Measurements from ENCODE around the gene MGRN1.

MGRN1 gene

DNA sequence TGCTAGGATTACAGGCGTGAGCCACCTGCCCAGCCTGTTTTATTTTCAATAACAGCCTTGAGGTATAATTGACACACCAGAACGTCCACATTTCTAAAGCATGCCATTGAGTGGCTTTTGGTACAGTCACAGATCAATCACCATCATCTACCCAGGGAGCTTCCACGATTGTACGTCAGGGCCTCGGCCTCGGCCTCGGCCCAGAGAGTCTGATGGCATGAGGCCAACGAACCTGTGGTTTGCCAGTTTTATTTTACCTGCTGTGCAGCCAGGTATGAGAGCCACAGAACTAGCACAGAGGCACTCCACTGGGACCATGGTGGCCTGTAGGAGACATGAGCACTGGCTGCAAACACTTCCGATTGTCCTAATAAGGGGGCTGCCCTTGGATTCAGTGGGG lies 18.3 kb upstream of the MGRN1 start:
- no peak for DNase-seq

GRCh38 chr16:4607841-4608703 lies 16.6 kb upstream of the MGRN1 start:
- DNase-seq: no peak

GRCh38 chr16:4608704-4608980 lies 16.0 kb upstream of the MGRN1 start:
- DNase-seq: no peak

- no peak for DNase-seq
These were observed 15.2 kb upstream of the MGRN1 start for GRCh38 chr16:4609200-4610010.

DNA sequence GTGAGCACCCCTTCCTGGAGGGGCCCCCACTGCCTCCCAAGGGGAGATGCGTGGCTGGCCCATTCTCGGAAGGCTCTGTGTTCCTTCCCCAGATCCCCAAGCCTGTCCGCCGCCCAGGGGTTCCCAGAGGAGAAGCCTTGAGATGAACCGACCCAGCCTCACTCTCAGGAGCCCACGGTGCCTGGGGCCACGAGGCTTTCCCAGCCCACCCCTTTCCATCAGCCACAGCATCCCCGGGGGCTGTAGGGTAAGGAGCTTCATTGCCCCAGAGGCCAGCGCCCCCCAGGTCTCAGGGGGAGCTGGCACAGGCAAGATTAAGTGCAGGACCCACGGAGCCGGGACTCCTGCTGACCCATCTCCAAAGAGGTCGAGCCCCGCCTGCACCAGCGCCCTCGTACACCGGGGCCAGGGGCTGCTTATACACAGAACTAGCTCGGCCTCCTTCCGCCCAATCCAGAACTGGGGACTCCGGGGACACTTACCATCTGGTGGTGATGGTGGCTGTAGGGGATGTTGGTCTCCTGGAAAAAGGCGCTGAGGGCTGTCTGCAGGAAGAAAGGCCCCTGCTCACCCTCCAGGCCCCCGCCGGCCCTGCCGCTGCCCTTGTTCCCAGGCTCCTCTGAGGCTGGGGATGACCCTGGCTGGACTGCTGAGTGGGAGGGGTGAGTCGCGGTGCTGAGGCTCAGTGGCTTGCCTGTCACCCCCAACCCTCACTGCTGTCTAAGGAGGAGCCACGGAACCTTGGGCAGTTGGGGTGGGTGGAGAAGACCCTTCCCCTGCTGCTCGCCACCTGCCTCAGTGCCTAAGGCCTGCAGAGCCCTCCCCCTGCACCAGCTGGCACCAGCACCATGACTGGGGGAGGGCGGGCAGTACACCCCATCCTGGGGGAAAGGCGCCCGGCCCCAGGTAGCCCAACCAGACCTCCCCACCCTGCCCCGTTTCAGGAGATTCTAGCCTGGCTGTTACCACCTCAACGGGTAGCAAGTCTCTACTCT lies 14.3 kb upstream of the MGRN1 start:
- DNase-seq: no peak

DNA sequence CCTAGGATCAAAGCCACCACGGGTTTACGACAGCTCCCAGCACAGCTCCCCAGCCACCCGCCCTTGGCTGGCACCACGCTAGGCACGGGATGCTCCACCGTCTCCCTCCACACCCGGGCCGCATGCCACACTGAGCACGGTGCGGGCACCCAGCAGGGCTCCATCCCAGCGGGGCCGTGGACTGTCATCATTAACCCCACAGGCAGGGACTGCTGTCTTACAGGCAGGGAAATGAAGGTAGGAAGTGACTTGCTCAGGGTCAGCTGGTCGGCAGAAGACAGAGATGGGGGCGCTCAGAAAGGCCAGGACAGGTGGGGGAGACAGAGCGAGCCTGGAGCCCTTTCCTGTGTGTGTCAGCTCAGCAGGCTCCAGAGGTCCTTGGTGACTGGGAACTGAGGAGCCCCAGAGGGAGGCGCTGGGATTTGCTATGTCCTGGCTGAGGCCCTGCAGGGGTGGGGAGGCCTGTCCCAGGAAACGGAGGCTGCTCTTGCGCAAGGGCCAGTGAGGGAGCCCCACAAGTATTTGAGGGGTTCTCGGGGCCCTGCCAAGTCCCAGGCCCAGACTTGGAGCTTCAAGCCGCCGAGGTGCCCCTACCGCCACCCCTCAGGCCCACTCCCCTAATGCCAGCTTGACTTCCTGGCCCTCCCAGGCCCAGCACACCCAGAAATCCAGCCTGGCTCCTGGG lies 13.1 kb upstream of the MGRN1 start:
- DNase-seq: no peak

GRCh38 chr16:4612474-4612931 lies 12.1 kb upstream of the MGRN1 start:
- DNase-seq: no peak

DNA sequence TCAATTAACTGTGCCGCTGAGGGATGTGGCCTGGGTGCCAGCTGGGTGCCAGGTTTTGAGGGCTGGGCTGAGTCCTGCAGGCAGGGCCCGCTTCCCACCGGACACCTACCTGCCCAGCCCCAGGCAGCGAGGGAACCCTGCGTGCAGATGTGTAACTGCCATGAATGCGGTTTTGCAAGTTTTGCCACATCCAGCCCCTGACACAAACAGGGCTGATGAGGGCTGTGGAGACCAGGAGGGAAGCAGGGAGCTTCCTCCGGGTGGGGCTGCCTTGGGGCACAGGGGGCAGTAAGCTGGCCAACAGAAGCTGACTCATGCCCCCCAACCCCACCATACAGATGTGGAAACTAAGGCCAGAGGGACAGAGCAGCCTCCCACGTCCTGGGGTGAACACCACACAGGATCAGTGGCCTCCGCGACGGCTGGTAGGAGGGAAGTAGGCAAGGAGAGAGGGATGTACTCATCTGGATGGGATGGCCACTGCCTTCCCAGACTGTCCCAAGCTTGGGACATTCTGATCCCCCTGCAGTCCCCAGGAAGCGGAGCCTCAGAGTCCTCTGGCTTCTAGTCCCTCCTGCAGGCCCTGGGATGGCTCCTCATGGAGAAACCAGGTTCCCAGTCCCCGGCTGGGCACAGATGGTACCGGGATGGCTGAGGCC lies 11.5 kb upstream of the MGRN1 start:
- DNase-seq: no peak

DNA sequence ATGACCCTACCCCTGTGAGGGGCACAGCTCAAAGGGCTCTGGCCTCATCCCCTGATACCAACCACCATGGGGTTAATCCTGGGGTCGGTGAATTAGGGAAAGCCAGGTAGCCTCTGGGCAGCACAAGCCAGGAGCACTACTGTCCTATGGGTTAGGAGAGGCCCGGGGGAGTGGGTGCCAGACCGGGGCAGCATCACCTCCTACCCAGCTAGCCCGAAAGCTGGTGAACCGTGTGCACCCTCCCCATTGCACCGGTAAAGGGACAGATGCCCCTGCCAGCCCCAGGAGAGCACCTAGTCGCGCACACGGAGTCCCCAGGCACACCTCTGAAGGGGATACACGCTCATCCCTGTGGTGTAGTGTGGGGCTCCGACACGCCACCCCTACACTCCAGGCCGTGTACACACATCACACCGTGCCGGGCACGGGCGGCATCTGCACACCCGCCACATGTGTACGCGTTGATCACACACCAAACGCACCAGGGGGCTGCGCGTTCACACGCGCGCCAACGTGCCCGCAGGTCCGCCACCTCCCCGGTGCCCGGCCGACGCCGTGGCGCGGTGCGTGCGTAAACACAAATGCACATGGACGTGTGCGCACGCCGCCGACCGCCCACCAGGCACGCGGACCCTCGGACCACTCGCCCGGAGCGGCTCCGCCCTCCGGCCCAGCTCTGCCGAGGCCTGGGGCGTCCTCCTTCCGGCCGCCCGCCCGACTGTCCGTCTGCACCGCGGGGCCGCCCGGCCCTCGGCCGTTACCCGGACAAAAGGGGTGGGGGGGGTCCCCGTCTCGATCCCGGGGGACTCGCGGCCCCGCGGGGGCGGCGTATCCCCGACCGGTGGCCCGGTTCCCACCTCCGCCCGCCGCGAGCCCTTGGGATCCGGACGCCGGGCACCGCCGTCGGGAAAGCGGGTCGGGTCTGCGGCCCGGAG lies 10.7 kb upstream of the MGRN1 start:
- DNase-seq: peak; percentile 35

DNA sequence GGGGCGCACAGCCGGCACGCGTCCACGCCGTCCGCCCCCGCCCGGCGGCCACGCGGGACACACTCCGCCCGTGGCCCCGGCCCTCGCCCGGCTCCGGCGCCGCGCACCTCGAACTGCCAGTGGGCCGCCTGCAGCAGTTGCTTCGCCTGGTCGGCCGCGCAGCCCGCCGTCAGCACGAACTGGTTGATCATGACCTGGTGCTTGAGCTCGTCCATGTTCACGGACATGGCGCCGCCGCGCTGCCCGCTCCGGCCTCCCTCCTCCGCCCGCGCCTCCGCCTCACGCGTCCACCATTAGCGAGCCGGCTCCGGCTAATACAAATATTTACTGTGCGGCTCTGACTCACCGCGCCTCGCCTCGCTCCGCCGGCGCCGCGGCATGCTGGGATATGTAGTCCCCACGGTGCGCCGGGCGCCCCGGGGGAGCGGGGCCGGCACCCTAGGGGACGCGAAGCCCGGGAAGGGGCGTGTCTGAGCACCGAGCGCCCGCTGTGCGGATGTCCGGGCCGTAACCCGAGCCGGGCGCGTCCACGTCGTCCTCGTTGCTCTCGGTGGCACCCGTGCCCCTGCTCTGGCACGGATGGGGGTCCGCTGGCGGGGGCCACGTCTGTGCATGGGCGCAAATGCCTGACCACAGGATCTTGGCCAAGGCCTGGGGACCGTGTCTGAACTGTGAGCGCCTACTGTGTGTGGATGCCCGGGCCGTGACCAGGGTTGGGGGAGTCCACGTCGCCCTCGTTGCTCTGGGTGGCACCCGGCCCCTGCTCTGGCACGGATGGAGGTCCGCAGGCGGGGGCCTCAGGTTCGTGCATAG lies 9.8 kb upstream of the MGRN1 start, which contains the start of gene UBALD1:
UBALD1 (minus strand) TSS at position 318 of the 813 bp plus-strand sequence; CDS start at position 227, 91 bp downstream.
- DNase-seq: peak; percentile 90

DNA sequence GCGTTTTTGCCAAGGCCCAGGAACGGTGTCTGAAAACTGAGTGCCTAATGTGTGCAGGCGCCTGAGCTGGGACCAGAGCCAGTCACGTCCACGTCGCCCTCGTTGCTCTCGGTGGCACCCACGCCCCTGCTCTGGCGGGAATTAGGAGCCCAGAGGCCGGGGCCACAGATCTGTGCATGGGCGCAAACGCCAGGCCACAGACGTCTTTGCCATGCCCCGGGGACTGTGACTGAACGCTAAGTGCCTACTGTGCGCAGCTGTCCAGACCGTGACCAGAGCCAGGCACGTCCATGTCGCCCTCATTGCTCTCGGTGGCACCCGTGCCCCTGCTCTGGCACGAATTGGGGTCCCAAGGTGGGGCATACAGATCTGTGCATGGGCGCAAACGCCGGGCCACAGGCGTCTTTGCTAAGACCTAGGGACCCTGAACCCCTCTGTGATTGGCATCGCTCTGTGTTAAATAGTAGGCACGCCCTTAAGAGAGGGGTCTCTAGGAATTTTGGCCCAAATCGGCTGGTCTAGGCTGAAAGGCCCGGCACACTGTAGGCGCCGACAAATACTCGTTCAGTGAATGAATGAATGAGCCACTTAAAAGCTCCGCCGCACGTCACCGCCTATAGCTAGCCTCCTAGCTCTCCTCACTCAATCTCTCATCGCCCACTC lies 9.1 kb upstream of the MGRN1 start:
- no peak for DNase-seq

- peak; percentile 100 for DNase-seq
These were observed 8.4 kb upstream of the MGRN1 start for GRCh38 chr16:4616047-4616811.

DNA sequence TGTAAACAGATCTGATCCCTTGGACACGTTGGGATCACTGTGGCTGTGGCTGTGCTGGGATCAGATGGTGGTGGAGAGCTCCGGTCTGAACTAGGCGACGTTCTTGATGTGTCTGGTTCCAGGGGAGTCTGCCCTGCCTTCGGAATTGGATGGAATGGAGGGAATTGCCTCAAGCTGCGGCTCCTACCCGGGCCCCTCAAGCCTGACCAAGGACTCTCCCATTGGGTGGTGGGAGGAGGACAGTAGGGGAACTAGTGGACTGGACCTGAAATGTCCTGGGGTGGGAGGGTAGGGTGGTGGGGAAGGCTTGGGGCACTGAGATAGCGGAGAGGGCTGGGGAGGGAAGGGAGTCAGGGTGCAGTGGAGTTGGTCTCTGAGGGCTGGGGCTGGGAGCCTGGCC lies 6.7 kb upstream of the MGRN1 start:
- no peak for DNase-seq

DNA sequence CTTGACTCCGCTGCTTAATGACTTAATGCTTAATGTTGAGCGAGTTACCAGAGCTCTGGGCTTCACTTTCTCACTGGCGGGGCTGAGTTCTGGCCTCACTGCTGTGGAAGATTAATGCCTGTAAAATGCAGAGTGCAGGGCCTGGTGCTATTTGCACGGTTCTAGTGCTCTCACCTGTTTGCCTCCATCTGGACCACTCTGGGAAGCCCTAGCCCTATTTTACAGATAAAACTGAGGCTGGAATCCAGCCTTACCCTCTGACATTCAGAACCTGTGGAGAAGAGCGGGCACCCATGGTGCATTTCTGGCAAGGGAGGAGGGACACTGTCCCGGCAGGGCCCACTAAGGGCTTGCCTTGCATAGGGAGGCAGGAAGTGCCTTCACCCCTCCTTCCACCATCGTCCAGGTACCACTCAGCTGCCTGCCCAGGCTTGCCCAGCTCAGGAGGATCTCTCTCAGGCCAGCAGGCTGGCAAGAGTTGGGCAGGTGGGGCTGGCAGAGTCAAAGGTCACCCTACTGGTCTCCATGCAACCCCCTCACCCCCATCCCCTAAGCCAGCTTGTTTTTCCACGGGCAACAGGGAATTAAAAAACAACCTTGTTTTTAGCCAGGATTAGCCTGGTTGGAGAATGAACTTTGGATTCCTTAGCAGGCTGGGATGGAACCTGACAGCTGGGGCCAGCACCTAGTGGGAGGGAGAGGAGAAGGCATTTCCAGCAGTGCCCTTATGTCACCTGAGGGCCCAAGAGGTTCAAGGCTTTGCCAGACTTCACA lies 5.8 kb upstream of the MGRN1 start:
- DNase-seq: no peak

DNA sequence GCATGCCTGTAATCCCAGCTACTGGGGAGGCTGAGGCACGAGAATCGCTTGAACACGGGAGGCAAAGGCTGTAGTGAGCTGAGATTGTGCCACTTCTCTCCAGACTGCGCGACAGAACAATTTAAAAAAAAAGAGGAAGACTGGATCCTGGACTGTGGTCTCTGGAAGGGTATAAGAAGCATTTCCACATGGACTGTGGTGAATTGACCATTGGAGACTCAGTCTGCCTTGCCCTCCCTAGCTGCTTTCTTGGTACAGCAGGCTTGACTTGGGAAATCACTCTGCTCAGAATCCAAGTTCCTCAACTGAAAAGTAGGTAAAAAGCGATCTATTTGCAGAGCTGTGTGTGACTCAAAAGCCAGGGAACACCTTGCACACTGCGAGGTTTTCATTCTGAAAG lies 1.0 kb upstream of the MGRN1 start:
- no peak for DNase-seq

- peak; percentile 31 for DNase-seq
These were observed 367 bp downstream of the MGRN1 start for GRCh38 chr16:4624827-4625559.
